HEK293 (cell line): ENCODE measurements around the gene NSD1.

Experiments
- CTCF ChIA-PET: fragments of 350-600 bp; formaldehyde crosslinking; extraction: SDS; loops from one replicate; lab custom pipeline; 2021; ENCODE audit warnings: antibody characterized with exemption; lab: Yijun Ruan, JAX
- POLR2A ChIA-PET: fragments of 300-600 bp; formaldehyde crosslinking; extraction: SDS; loops from one replicate; lab custom pipeline; 2020; ENCODE audit warnings: antibody characterized with exemption, inconsistent platforms; lab: Yijun Ruan, JAX
- H3K27ac ChIP-seq: fragments of 200-500 bp; sonication (Bioruptor generic); 2 replicates; pipeline ENCODE4 v1.5.1; 2014; ENCODE audit warnings: low read depth, low read length, control low read depth, inconsistent platforms; ENCODE audit errors: extremely low read depth
- H3K36me3 ChIP-seq, 2 experiments: fragments of 200-500 bp in 1 of 2; sonication (Bioruptor generic) in 1 of 2; 1 replicate in 1 of 2; 2 replicates in 1 of 2; pipeline ENCODE4 v1.5.1; 2014 to 2017; ENCODE audit warnings: inconsistent platforms in 2 of 2, low read length in 2 of 2; ENCODE audit not compliant: control insufficient read depth in 2 of 2, insufficient read depth in 1 of 2
- H3K4me1 ChIP-seq: fragments of 200-500 bp; sonication (Bioruptor generic); 2 replicates; pipeline ENCODE4 v1.5.1; 2014; ENCODE audit warnings: mild to moderate bottlenecking, low read length, inconsistent platforms; ENCODE audit not compliant: control insufficient read depth, insufficient read depth
- H3K4me3 ChIP-seq: 2 replicates; pipeline ENCODE4 v1.5.1; 2011; ENCODE audit warnings: low read depth, mild to moderate bottlenecking, control low read depth, low read length, moderate library complexity
- H3K9me3 ChIP-seq: fragments of 200-500 bp; sonication (Bioruptor generic); 2 replicates; pipeline ENCODE4 v1.5.1; 2014; ENCODE audit warnings: low read depth, low read length, inconsistent platforms; ENCODE audit not compliant: control insufficient read depth, insufficient read depth
- BCL11B ChIP-seq: fragments of 450-650 bp; formaldehyde crosslinking; IDR thresholded peaks from 2 replicates; pipeline ENCODE4 v1.5.1; 2016; ENCODE audit warnings: low read depth, missing biosample characterization, missing genetic modification characterization
- GLIS2 ChIP-seq: fragments of 450-650 bp; formaldehyde crosslinking; IDR thresholded peaks from 2 replicates; pipeline ENCODE4 v1.5.1; 2016; ENCODE audit warnings: missing biosample characterization, missing genetic modification characterization
- HOXA7 ChIP-seq: sonication (generic); formaldehyde crosslinking; IDR thresholded peaks from 2 replicates; pipeline ENCODE4 v1.8.1; 2022; ENCODE audit warnings: missing genetic modification reagents, borderline replicate concordance
- KLF16 ChIP-seq: fragments of 450-650 bp; formaldehyde crosslinking; IDR thresholded peaks from 2 replicates; pipeline ENCODE4 v1.5.1; 2017; ENCODE audit warnings: missing biosample characterization, missing genetic modification characterization
- OSR2 ChIP-seq: fragments of 450-650 bp; formaldehyde crosslinking; IDR thresholded peaks from 2 replicates; pipeline ENCODE4 v1.5.1; 2016; ENCODE audit warnings: missing biosample characterization, missing genetic modification characterization
- YY1 ChIP-seq: fragments of 450-650 bp; formaldehyde crosslinking; IDR thresholded peaks from 2 replicates; pipeline ENCODE4 v1.5.1; 2018; ENCODE audit warnings: missing biosample characterization, missing genetic modification characterization
- ZBTB20 ChIP-seq: fragments of 450-650 bp; formaldehyde crosslinking; IDR thresholded peaks from 2 replicates; pipeline ENCODE4 v1.5.1; 2016; ENCODE audit warnings: missing biosample characterization, missing genetic modification characterization
- ZBTB7A ChIP-seq: fragments of 450-650 bp; formaldehyde crosslinking; IDR thresholded peaks from 2 replicates; pipeline ENCODE4 v1.5.1; 2016; ENCODE audit warnings: low read depth, missing biosample characterization, missing genetic modification characterization
- ZBTB8A ChIP-seq: fragments of 450-650 bp; formaldehyde crosslinking; IDR thresholded peaks from 2 replicates; pipeline ENCODE4 v1.5.1; 2016; ENCODE audit warnings: missing biosample characterization, missing genetic modification characterization
- ZEB2 ChIP-seq: fragments of 450-650 bp; formaldehyde crosslinking; IDR thresholded peaks from 2 replicates; pipeline ENCODE4 v1.5.1; 2016; ENCODE audit warnings: missing biosample characterization, missing genetic modification characterization
- ZFHX2 ChIP-seq: fragments of 450-650 bp; formaldehyde crosslinking; conservative IDR thresholded peaks from 2 replicates; pipeline ENCODE4 v1.5.1; 2016; ENCODE audit warnings: missing biosample characterization, missing genetic modification characterization
- ZNF2 ChIP-seq: fragments of 450-650 bp; formaldehyde crosslinking; IDR thresholded peaks from 2 replicates; pipeline ENCODE4 v1.5.1; 2016; ENCODE audit warnings: missing biosample characterization, missing genetic modification characterization
- ZNF202 ChIP-seq: fragments of 450-650 bp; formaldehyde crosslinking; IDR thresholded peaks from 2 replicates; pipeline ENCODE4 v1.5.1; 2016; ENCODE audit warnings: missing biosample characterization, missing genetic modification characterization, borderline replicate concordance
- ZNF223 ChIP-seq: fragments of 450-650 bp; formaldehyde crosslinking; IDR thresholded peaks from 2 replicates; pipeline ENCODE4 v1.5.1; 2016; ENCODE audit warnings: missing biosample characterization, missing genetic modification characterization
- ZNF239 ChIP-seq: fragments of 450-650 bp; formaldehyde crosslinking; IDR thresholded peaks from 2 replicates; pipeline ENCODE4 v1.5.1; 2016; ENCODE audit warnings: missing biosample characterization, missing genetic modification characterization
- ZNF24 ChIP-seq: fragments of 450-650 bp; formaldehyde crosslinking; IDR thresholded peaks from 2 replicates; pipeline ENCODE4 v1.5.1; 2016; ENCODE audit warnings: missing biosample characterization, missing genetic modification characterization
- ZNF335 ChIP-seq: fragments of 450-650 bp; formaldehyde crosslinking; conservative IDR thresholded peaks from 2 replicates; pipeline ENCODE4 v1.5.1; 2016; ENCODE audit warnings: missing biosample characterization, missing genetic modification characterization
- ZNF341 ChIP-seq: fragments of 450-650 bp; formaldehyde crosslinking; IDR thresholded peaks from 2 replicates; pipeline ENCODE4; 2016; ENCODE audit warnings: low read depth, missing biosample characterization, missing genetic modification characterization
- ZNF362 ChIP-seq: fragments of 450-650 bp; formaldehyde crosslinking; IDR thresholded peaks from 2 replicates; pipeline ENCODE4 v1.5.1; 2016; ENCODE audit warnings: missing biosample characterization, missing genetic modification characterization
- ZNF501 ChIP-seq: fragments of 450-650 bp; formaldehyde crosslinking; IDR thresholded peaks from 2 replicates; pipeline ENCODE4 v1.5.1; 2016; ENCODE audit warnings: missing biosample characterization, missing genetic modification characterization
- ZNF561 ChIP-seq: fragments of 450-650 bp; IDR thresholded peaks from 2 replicates; pipeline ENCODE4 v1.5.1; 2018; ENCODE audit warnings: missing biosample characterization, missing genetic modification characterization, borderline replicate concordance
- ZNF580 ChIP-seq: fragments of 450-650 bp; formaldehyde crosslinking; IDR thresholded peaks from 2 replicates; pipeline ENCODE4 v1.5.1; 2016; ENCODE audit warnings: missing biosample characterization, missing genetic modification characterization
- ZNF596 ChIP-seq: fragments of 450-650 bp; IDR thresholded peaks from 2 replicates; pipeline ENCODE4 v1.5.0; 2018; ENCODE audit warnings: missing biosample characterization, mild to moderate bottlenecking, missing genetic modification characterization, moderate library complexity
- ZNF600 ChIP-seq: fragments of 450-650 bp; formaldehyde crosslinking; IDR thresholded peaks from 2 replicates; pipeline ENCODE4 v1.5.1; 2016; ENCODE audit warnings: missing biosample characterization, missing genetic modification characterization
- ZNF610 ChIP-seq: fragments of 450-650 bp; formaldehyde crosslinking; IDR thresholded peaks from 2 replicates; pipeline ENCODE4 v1.5.1; 2016; ENCODE audit warnings: missing biosample characterization, missing genetic modification characterization, borderline replicate concordance

Gene NSD1

GRCh38 chr5:177131352-177132135 lies 2.0 kb upstream of the NSD1 start:
- no peak overlapping the region for H3K4me3 ChIP-seq
- H3K9me3 ChIP-seq, result no peaks in the 10 kb centered on the region
- ChIA-PET CTCF (interaction anchor here (0.6 kb wide), 1 partner anchor 168 kb away, joined by 3 read pairs; no protein-coding TSS in a partner anchor), POLR2A (interaction anchor here (0.5 kb wide), 1 partner anchor 402 kb away, joined by 3 read pairs; no protein-coding TSS in a partner anchor)
- H3K4me1 ChIP-seq, result peaks cover 16% of the 10 kb centered on the region
- TF ChIP-seq ZNF501 (tag by site-specific recombination), result no peak
- TF ChIP-seq ZNF202 (tag by site-specific recombination), result 0 out of 2 replicates have a peak, but pooled peaks have one; percentile 36
- no peak for TF ChIP-seq ZEB2
- TF ChIP-seq ZNF600 (tag by site-specific recombination), result peak; percentile 77
- TF ChIP-seq, all 188 proteins: peak for 2
- peaks cover 14 to 18% of the 10 kb centered on the region in 2 experiments for H3K36me3 ChIP-seq
- H3K27ac ChIP-seq, result no peak overlapping the region

GRCh38 chr5:177132136-177133095 lies 1.2 kb upstream of the NSD1 start:
- H3K36me3 ChIP-seq, result peaks cover 22 to 26% of the 10 kb centered on the region in 2 experiments
- CTCF ChIA-PET, result interaction anchor here (0.6 to 1.0 kb wide), 2 partner anchors 19 to 20 kb away, joined by 3 to 4 read pairs; no protein-coding TSS in a partner anchor

GRCh38 chr5:177133853-177134696 lies 502 bp downstream of the NSD1 start:
- POLR2A ChIA-PET, result interaction anchor here (0.8 to 1.7 kb wide), 4 partner anchors 14 to 90 kb away, joined by 3 to 4 read pairs (median 3); no protein-coding TSS in a partner anchor
- Histone ChIP-seq H3K27ac (peak overlapping the region; percentile 98), H3K9me3 (no peaks in the 10 kb centered on the region), H3K4me3 (peak overlapping the region; percentile 85), H3K4me1 (peaks cover 16% of the 10 kb centered on the region), H3K36me3 (peaks cover 37% of the 10 kb centered on the region in 2 experiments)
- CTCF ChIA-PET, result interaction anchor here (0.6 kb wide), 1 partner anchor 137 kb away, joined by 3 read pairs; no protein-coding TSS in a partner anchor
- peak; percentile 67 for TF ChIP-seq ZBTB8A
- TF ChIP-seq ZBTB7A (tag by site-specific recombination), result peak; percentile 63
- TF ChIP-seq ZNF610, result peak; percentile 33; the same call in 1 of the 2 replicates
- TF ChIP-seq ZNF24 (tag by site-specific recombination), result no peak
- TF ChIP-seq ZNF596 (tag by site-specific recombination), result no peak
- no peak for TF ChIP-seq OSR2
- TF ChIP-seq BCL11B (tag by site-specific recombination), result no peak
- TF ChIP-seq KLF16 (tag by site-specific recombination), result no peak
- TF ChIP-seq ZNF561 (tag by site-specific recombination), result no peak
- TF ChIP-seq HOXA7 (CRISPR knock-in tag), result no peak
- no peak for TF ChIP-seq ZNF580 (tag by site-specific recombination)
- no peak; the same call in 1 of the 2 replicates for TF ChIP-seq ZNF2 (tag by site-specific recombination)
- TF ChIP-seq ZBTB20 (tag by site-specific recombination), result 0 out of 2 replicates have a peak, but pooled peaks have one; percentile 39
- TF ChIP-seq ZNF341 (tag by site-specific recombination), result peak; percentile 49; the same call in 1 of the 2 replicates
- TF ChIP-seq GLIS2 (tag by site-specific recombination), result peak; percentile 56; the same call in 1 of the 2 replicates
- TF ChIP-seq ZNF239 (tag by site-specific recombination), result no peak
- TF ChIP-seq YY1 (tag by site-specific recombination), result peak; percentile 79
- TF ChIP-seq ZFHX2 (tag by site-specific recombination), result peak; percentile 61

More at GRCh38 chr5:177132136-177133095, 1.2 kb upstream of the NSD1 start:
- no peak overlapping the region for H3K4me3 ChIP-seq
- H3K9me3 ChIP-seq, result no peaks in the 10 kb centered on the region
- H3K27ac ChIP-seq, result peak overlapping the region; percentile 98; the same call in 1 of the 2 replicates
- POLR2A ChIA-PET, result no interaction called here
- TF ChIP-seq ZNF362, result no peak
- TF ChIP-seq BCL11B (tag by site-specific recombination), result no peak
- TF ChIP-seq ZNF335 (tag by site-specific recombination), result peak; percentile 44; the same call in 1 of the 2 replicates
- TF ChIP-seq ZNF223, result no peak
- H3K4me1 ChIP-seq, result peaks cover 16% of the 10 kb centered on the region
